Ovary (tissue), 10 donors: ENCODE data around the gene MARK3. TPM values are rescaled to one million over a fixed set of nuclear protein-coding genes. Genes with fewer than 3 reads are reported as not detected.

ENCODE experiments used
- DNase-seq, 5 donors: peaks; one replicate each; pipeline ENCODE4 v3.0.0-alpha.2; 2019 to 2020
- H3K27ac ChIP-seq, 2 donors: fragments of 200-600 bp; one replicate each; pipeline versions ENCODE4 v1.5.1 to v1.8.0; 2019 to 2022
- H3K27me3 ChIP-seq: fragments of 200-600 bp; one replicate; pipeline ENCODE4 v1.8.0; 2022
- H3K36me3 ChIP-seq: fragments of 200-600 bp; sonication (generic); one replicate; pipeline ENCODE4 v1.5.1; 2019
- H3K4me1 ChIP-seq: one replicate; pipeline ENCODE4 v1.8.1; 2013; ENCODE audit warnings: mild to moderate bottlenecking, moderate library complexity; ENCODE audit not compliant: insufficient read depth
- H3K4me3 ChIP-seq: fragments of 200-600 bp; sonication (generic); one replicate; pipeline ENCODE4 v1.5.1; 2017
- H3K9me3 ChIP-seq, 2 donors: fragments of 200-600 bp in 1 of 2; sonication (generic) in 1 of 2; one replicate each; pipeline versions ENCODE4 v1.5.1 to v1.8.1; 2013 to 2019; ENCODE audit warnings: mild to moderate bottlenecking in 1 of 2, moderate library complexity in 1 of 2
- EP300 ChIP-seq: sonication (generic); formaldehyde crosslinking; IDR thresholded peaks from one replicate; pipeline ENCODE4 v1.6.1; 2017; ENCODE audit warnings: antibody characterized with exemption
- POLR2A ChIP-seq: fragments of 450-650 bp; IDR thresholded peaks from one replicate; pipeline ENCODE4 v1.6.1; 2017; ENCODE audit warnings: antibody characterized with exemption, mild to moderate bottlenecking, moderate library complexity
- WGBS, 3 donors: extraction: QIAGEN DNeasy Blood & Tissue Kit in 1 of 3; methylation state at CpG; one replicate each; pipeline versions ENCODE4 v1.1.5 to v1.1.7; 2013 to 2017; 5-methylcytosine and 5-hydroxymethylcytosine counted together
- intact Hi-C, 4 donors: fragments of 100-400 bp; cut with DNase I; formaldehyde crosslinking; loops; one replicate each; pipeline versions ENCODE4 v1.11.0 to v1.15.1; 2022 to 2023
- long read RNA-seq, 3 donors: library from polyadenylated mRNA in 2 of 3; unstranded in 2 of 3; transcript quantifications; one replicate each; pipeline ENCODE4 v2.0.0 and lab custom pipeline, GENCODE V29; 2021 to 2026
- polyA plus RNA-seq, 2 donors: library from polyadenylated mRNA; stranded (reverse); fragments of 200-250 nt in 1 of 2; fragments of 350-450 nt in 1 of 2; fragmentation: Illumina TruSeq in 1 of 2; extraction: RNeasy Lipid Tissue Mini Kit (QIAGEN cat#74804) in 1 of 2; gene quantifications; one replicate each; pipeline ENCODE4 v1.2.3, GENCODE V29; 2013 to 2014
- total RNA-seq, 7 donors: library from RNA; depleted of rRNA in 2 of 7; stranded (reverse); fragments of >200 nt in 2 of 7; fragmentation: NEBNext Ultra II Directional in 3 of 7; extraction: Animal tissue kit (Norgen Biotek cat#: 25700) in 3 of 7; gene quantifications; one replicate each; pipeline versions ENCODE4 v1.1.0 to v1.2.4, GENCODE V29; 2016 to 2023
- TF ChIP-seq, protein P1 (sequence below), 3 donors: fragments of 450-650 bp in 2 of 3; fragments of 200-600 bp in 1 of 3; IDR thresholded peaks; one replicate each; pipeline versions ENCODE4 v1.5.1 to v1.8.0; 2016 to 2022; ENCODE audit warnings: antibody characterized with exemption in 3 of 3, mild to moderate bottlenecking in 1 of 3
- donor health status: DM: no; HTN: no; CAD: no; lungs with moderate emphysema.
- donor health status: DM: no; HTN: no; CAD: no.
- donor health status: Bipolar disorder and iron deficiency.
- donor health status: DM: yes; HTN: yes; CAD: no.
- donor health status: DM: no; HTN: no; CAD: no.
- donor health status: DM: yes; HTN: yes; CAD: no.

MARK3 gene
- total RNA-seq, result 100 to 1,000 TPM in 1 of 7 donors, 10 to 100 TPM in 6; 63.8 to 110 (median 79.8) TPM
- polyA plus RNA-seq, result 10 to 100 TPM; 46.4 to 60.1 TPM
- long read RNA-seq, donor 1, partial matches to known transcripts, result 24 of 46 reads
- long read RNA-seq, donor 1, other reads (novel, unspliced or antisense), result 21 of 46 reads
- long read RNA-seq, donor 2, transcript MARK3-202 (16 exons, 3,283 nt), result major isoform, 7 of 19 reads
- long read RNA-seq, donor 2, transcript MARK3-207 (17 exons, 2,298 nt), result minor isoform, 5 of 19 reads
- long read RNA-seq, donor 2, partial matches to known transcripts, result 0 of 19 reads
- long read RNA-seq, donor 2, other reads (novel, unspliced or antisense), result 0 of 19 reads
- long read RNA-seq, donor 3, transcript MARK3-201 (16 exons, 2,911 nt), result minor isoform, 8 of 169 reads
- long read RNA-seq, donor 3, transcript MARK3-202 (16 exons, 3,283 nt), result minor isoform, 17 of 169 reads
- long read RNA-seq, donor 3, transcript MARK3-205 (18 exons, 3,371 nt), result major isoform, 59 of 169 reads
- long read RNA-seq, donor 3, partial matches to known transcripts, result 13 of 169 reads
- long read RNA-seq, donor 3, other reads (novel, unspliced or antisense), result 68 of 169 reads

DNA sequence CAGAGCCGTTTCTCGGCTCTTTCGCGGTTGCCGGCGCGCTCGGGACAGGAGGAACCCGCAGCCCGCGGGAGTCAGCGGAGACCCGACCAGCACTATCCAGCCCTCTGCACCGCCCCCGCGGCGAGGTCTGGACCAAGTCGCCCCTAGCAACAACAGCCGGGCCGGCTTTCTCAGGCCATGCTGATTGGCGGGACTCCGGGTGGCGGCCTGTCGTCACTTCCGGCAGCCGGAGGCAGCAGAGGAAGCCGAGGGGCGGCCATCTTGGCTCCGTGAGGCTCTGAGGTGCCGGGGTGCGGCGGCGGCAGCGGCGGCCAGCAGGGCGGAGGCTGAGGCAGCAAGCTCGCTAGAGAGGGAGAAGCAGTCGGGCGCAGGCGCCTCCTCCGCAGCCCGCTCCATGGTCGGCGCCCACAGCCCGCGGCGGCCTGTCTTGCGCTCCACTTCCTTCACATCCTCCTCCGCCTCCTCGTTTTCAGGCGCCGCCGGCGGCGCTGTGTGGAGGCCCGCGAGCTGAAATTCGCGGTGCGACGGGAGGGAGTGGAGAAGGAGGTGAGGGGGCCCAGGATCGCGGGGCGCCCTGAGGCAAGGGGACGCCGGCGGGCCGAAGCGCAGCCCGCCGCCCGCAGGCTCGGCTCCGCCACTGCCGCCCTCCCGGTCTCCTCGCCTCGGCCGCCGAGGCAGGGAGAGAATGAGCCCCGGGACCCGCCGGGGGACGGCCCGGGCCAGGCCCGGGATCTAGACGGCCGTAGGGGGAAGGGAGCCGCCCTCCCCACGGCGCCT, at the start of gene MARK3:
Gene MARK3 (plus strand): TSS at position 264 of the 777 bp plus-strand sequence. CDS start 615 bp downstream, outside the sequence.
- intact Hi-C loops, result loop anchor here in 2 of 4 donors (5.0 to 10.0 kb wide), 2 partner anchors 48 to 51 kb away; partner anchors contain the start of gene EIF5 (in 1 of the 2)
- Histone ChIP-seq H3K27me3 (no peaks in the 10 kb centered on the region), H3K4me1 (peaks cover 3% of the 10 kb centered on the region), H3K27ac (peak within 1 kb of the TSS; percentile 83 to 94), H3K9me3 (no peaks in the 10 kb centered on the region), H3K4me3 (peak within 1 kb of the TSS; percentile 68), H3K36me3 (no peaks in the 10 kb centered on the region)
- peak; percentile 92 for TF ChIP-seq POLR2A
- TF ChIP-seq, protein P1, sequence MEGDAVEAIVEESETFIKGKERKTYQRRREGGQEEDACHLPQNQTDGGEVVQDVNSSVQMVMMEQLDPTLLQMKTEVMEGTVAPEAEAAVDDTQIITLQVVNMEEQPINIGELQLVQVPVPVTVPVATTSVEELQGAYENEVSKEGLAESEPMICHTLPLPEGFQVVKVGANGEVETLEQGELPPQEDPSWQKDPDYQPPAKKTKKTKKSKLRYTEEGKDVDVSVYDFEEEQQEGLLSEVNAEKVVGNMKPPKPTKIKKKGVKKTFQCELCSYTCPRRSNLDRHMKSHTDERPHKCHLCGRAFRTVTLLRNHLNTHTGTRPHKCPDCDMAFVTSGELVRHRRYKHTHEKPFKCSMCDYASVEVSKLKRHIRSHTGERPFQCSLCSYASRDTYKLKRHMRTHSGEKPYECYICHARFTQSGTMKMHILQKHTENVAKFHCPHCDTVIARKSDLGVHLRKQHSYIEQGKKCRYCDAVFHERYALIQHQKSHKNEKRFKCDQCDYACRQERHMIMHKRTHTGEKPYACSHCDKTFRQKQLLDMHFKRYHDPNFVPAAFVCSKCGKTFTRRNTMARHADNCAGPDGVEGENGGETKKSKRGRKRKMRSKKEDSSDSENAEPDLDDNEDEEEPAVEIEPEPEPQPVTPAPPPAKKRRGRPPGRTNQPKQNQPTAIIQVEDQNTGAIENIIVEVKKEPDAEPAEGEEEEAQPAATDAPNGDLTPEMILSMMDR (IDR thresholded peaks at IDR 0.05), result peak in 1 of 3 donors; percentile 31
- no peak for TF ChIP-seq EP300
- peak; percentile 97 to 99 (median 97) for DNase-seq
- 0 to 1% (median 0%) methylated on average over 75 to 91 of the region's 91 CpGs for WGBS, 3 donors

- no peak overlapping the region for H3K27ac ChIP-seq
- H3K4me3 ChIP-seq, result no peak overlapping the region
- TF ChIP-seq, protein P1 (IDR thresholded peaks at IDR 0.05), result no peak
- TF ChIP-seq POLR2A, result no peak
- H3K36me3 ChIP-seq, result no peaks in the 10 kb centered on the region
- no peak for DNase-seq
- H3K4me1 ChIP-seq, result peaks cover 6% of the 10 kb centered on the region
- H3K9me3 ChIP-seq, result no peaks in the 10 kb centered on the region
- WGBS, 3 donors, result 87 to 92% (median 90%) methylated on average over 14 of the region's 14 CpGs
- H3K27me3 ChIP-seq, result no peaks in the 10 kb centered on the region
- intact Hi-C loops, result loop anchor here in 2 of 4 donors (5.0 to 10.0 kb wide), 2 partner anchors 49 to 51 kb away; partner anchors contain the start of gene MARK3 (in 2 of the 2)
Measured at GRCh38 chr14:103336191-103336590, 49.0 kb upstream of the MARK3 start.

GRCh38 chr14:103337794-103338193, 47.4 kb upstream of the MARK3 start:
- no peak for DNase-seq
- peaks cover 6% of the 10 kb centered on the region for H3K4me1 ChIP-seq
- intact Hi-C loops, result loop anchor here in 2 of 4 donors (5.0 to 10.0 kb wide), 2 partner anchors 47 to 50 kb away; partner anchors contain the start of gene MARK3 (in 2 of the 2)
- H3K27ac ChIP-seq, result no peak overlapping the region
- WGBS, 3 donors, result 82 to 89% (median 82%) methylated on average over 3 of the region's 3 CpGs
- H3K9me3 ChIP-seq, result no peaks in the 10 kb centered on the region
- no peaks in the 10 kb centered on the region for H3K27me3 ChIP-seq
- no peaks in the 10 kb centered on the region for H3K36me3 ChIP-seq
- H3K4me3 ChIP-seq, result no peak overlapping the region
- TF ChIP-seq, protein P1 (IDR thresholded peaks at IDR 0.05), result no peak
- no peak for TF ChIP-seq EP300
- TF ChIP-seq POLR2A, result no peak

DNA sequence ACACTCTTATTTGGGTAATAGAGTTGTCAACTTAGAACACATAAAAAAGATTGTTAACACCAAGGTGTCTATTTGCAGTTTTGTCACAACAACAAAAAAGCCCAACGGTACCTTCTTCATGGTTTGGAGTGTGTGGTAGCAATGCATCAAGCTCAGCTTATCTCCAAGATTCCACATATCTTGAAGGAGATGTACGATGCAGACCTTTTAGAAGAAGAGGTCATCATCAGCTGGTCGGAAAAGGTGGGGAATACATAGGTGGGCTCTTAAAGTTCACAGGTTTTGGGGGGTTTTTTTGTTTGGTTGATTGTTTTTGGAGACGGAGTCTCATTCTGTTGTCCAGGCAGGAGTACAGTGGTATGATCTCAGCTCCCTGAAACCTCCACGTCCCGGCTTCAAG, 45.7 kb upstream of the MARK3 start:
- no peak for DNase-seq
- no peak for TF ChIP-seq POLR2A
- TF ChIP-seq, protein P1 (IDR thresholded peaks at IDR 0.05), result no peak
- no peak for TF ChIP-seq EP300
- Histone ChIP-seq H3K9me3 (no peaks in the 10 kb centered on the region), H3K36me3 (no peaks in the 10 kb centered on the region), H3K4me1 (peaks cover 6% of the 10 kb centered on the region), H3K27ac (no peak overlapping the region), H3K27me3 (no peaks in the 10 kb centered on the region), H3K4me3 (no peak overlapping the region)
- intact Hi-C loops, result loop anchor here in 2 of 4 donors (5.0 to 10.0 kb wide), 2 partner anchors 45 to 48 kb away; partner anchors contain the start of gene MARK3 (in 2 of the 2)
- 65 to 83% (median 78%) methylated on average over 6 of the region's 6 CpGs for WGBS, 3 donors
